Liver (tissue), 3 donors: Measurements from ENCODE around the gene ZNF783.

Experiments
- FOXA1 ChIP-seq: IDR thresholded peaks from 2 replicates; pipeline ENCODE4 v1.6.1; 2016; ENCODE audit warnings: antibody characterized with exemption
- GABPA ChIP-seq, 2 donors: IDR thresholded peaks in 1 of 2; conservative IDR thresholded peaks in 1 of 2; 2 replicates each; pipeline ENCODE4 v1.6.1; 2016; ENCODE audit warnings: antibody characterized with exemption in 2 of 2, mild to moderate bottlenecking in 1 of 2, moderate library complexity in 1 of 2
- HNF4A ChIP-seq, 2 donors: conservative IDR thresholded peaks; 2 replicates each; pipeline ENCODE4 v1.6.1; 2016; ENCODE audit warnings: antibody characterized with exemption in 2 of 2, mild to moderate bottlenecking in 2 of 2
- MAX ChIP-seq: IDR thresholded peaks from 2 replicates; pipeline ENCODE4 v1.6.1; 2016; ENCODE audit warnings: antibody characterized with exemption
- RAD21 ChIP-seq, 2 donors: IDR thresholded peaks; 2 replicates each; pipeline ENCODE4 v1.6.1; 2016; ENCODE audit warnings: antibody characterized with exemption in 2 of 2, mild to moderate bottlenecking in 2 of 2
- RXRA ChIP-seq, 2 donors: IDR thresholded peaks; 2 replicates each; pipeline ENCODE4 v1.6.1; 2017 to 2018; ENCODE audit warnings: antibody characterized with exemption in 2 of 2, mild to moderate bottlenecking in 1 of 2
- SP1 ChIP-seq: IDR thresholded peaks from 2 replicates; pipeline ENCODE4 v1.6.1; 2018; ENCODE audit warnings: antibody characterized with exemption, mild to moderate bottlenecking
- TAF1 ChIP-seq: conservative IDR thresholded peaks from 2 replicates; pipeline ENCODE4 v1.6.1; 2016; ENCODE audit warnings: antibody characterized with exemption, mild to moderate bottlenecking
- ZBTB33 ChIP-seq: IDR thresholded peaks from 2 replicates; pipeline ENCODE4 v1.6.1; 2016; ENCODE audit warnings: antibody characterized with exemption
- TF ChIP-seq, protein P1 (sequence below): fragments of 150-350 bp; IDR thresholded peaks from 2 replicates; pipeline ENCODE4 v1.5.1; 2017; ENCODE audit warnings: improper control_type of control experiment, low read depth, low read length; ENCODE audit not compliant: missing input control
- TF ChIP-seq, protein P2 (sequence below): IDR thresholded peaks from 2 replicates; pipeline ENCODE4 v1.6.1; 2016; ENCODE audit warnings: antibody characterized with exemption, mild to moderate bottlenecking
- TF ChIP-seq, protein P3 (sequence below): IDR thresholded peaks from 2 replicates; pipeline ENCODE4 v1.6.1; 2016; ENCODE audit warnings: antibody characterized with exemption
- donor health status: healthy.
- donor health status: healthy.

DNA sequence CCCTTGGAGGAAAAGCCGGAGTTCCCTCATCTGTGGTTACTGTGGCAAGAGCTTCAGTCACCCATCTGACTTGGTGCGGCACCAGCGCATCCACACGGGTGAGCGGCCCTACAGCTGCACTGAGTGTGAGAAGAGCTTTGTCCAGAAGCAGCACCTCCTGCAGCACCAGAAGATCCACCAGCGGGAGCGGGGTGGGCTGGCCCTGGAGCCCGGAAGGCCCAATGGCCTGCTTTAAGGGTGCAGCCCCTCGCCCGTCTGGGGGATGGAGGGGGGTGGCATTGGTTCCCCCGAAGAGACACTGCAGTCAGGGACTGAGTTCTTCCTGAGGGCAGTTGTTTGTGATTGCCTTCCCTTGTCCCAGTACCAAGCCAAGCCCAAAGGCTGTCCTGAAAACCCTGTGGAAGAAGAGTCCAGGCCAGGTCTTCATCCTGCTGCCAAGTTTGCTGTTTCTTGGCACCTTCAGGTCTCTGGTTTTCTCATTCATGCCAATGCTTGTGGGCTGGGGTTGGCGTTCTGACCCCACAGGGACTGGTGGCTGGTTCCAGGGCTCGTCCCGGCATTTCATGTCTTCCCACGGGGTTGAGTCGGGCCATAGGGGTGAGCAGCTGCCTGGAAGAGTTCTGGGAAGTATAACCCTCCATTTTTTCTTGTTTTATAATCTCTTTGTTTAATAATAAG is 7.7 kb upstream of the ZNF783 start:
- TF ChIP-seq, protein P1, sequence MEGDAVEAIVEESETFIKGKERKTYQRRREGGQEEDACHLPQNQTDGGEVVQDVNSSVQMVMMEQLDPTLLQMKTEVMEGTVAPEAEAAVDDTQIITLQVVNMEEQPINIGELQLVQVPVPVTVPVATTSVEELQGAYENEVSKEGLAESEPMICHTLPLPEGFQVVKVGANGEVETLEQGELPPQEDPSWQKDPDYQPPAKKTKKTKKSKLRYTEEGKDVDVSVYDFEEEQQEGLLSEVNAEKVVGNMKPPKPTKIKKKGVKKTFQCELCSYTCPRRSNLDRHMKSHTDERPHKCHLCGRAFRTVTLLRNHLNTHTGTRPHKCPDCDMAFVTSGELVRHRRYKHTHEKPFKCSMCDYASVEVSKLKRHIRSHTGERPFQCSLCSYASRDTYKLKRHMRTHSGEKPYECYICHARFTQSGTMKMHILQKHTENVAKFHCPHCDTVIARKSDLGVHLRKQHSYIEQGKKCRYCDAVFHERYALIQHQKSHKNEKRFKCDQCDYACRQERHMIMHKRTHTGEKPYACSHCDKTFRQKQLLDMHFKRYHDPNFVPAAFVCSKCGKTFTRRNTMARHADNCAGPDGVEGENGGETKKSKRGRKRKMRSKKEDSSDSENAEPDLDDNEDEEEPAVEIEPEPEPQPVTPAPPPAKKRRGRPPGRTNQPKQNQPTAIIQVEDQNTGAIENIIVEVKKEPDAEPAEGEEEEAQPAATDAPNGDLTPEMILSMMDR, result no peak
- TF ChIP-seq, protein P2, sequence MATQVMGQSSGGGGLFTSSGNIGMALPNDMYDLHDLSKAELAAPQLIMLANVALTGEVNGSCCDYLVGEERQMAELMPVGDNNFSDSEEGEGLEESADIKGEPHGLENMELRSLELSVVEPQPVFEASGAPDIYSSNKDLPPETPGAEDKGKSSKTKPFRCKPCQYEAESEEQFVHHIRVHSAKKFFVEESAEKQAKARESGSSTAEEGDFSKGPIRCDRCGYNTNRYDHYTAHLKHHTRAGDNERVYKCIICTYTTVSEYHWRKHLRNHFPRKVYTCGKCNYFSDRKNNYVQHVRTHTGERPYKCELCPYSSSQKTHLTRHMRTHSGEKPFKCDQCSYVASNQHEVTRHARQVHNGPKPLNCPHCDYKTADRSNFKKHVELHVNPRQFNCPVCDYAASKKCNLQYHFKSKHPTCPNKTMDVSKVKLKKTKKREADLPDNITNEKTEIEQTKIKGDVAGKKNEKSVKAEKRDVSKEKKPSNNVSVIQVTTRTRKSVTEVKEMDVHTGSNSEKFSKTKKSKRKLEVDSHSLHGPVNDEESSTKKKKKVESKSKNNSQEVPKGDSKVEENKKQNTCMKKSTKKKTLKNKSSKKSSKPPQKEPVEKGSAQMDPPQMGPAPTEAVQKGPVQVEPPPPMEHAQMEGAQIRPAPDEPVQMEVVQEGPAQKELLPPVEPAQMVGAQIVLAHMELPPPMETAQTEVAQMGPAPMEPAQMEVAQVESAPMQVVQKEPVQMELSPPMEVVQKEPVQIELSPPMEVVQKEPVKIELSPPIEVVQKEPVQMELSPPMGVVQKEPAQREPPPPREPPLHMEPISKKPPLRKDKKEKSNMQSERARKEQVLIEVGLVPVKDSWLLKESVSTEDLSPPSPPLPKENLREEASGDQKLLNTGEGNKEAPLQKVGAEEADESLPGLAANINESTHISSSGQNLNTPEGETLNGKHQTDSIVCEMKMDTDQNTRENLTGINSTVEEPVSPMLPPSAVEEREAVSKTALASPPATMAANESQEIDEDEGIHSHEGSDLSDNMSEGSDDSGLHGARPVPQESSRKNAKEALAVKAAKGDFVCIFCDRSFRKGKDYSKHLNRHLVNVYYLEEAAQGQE, result no peak
- TF ChIP-seq RXRA (IDR thresholded peaks at IDR 0.05) (no peak), HNF4A (conservative IDR thresholded peaks at IDR 0.05) (no peak), GABPA (IDR thresholded peaks at IDR 0.05 in 1 of 2, conservative IDR thresholded peaks at IDR 0.05 in 1 of 2) (no peak), RAD21 (IDR thresholded peaks at IDR 0.05) (no peak), FOXA1 (no peak), MAX (no peak), ZBTB33 (no peak), TAF1 (no peak), SP1 (no peak)
- TF ChIP-seq, protein P3, sequence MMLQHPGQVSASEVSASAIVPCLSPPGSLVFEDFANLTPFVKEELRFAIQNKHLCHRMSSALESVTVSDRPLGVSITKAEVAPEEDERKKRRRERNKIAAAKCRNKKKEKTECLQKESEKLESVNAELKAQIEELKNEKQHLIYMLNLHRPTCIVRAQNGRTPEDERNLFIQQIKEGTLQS, result no peak
